ENCODE results near the gene TWF1.

The TWF1 gene

DNA sequence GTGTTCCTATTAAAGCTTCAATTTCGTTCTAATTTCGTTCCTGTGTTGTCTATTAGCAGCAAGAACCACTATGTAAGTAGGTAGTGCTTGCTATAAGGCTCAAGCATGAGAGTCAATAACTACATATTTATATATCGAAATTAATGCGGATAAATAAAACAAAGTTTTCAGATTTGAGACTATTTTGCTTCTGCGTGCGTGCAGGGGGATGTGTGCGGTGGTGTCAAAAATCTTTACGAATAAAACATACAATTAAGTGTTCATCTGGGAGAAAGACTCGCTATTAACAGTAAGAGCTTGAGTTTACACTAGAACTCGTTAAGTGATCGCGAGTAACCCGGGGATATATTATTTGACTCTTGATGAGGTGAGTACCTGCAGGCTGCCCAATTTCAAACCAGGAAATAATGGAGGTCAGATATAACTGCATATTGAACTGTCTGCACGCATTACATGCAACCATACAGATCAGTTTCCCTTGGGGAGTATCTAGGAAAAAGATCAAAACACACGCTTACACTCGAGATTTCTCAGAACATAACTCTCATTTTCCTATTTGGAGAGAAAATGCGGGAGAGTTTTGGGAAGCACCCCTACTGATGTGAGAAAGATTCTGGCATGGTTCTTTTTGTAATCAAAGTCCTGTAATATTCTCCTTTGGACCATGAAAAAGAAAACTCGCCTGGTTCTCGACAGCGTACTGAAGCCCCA is 813 bp downstream of the TWF1 start:
- TF ChIP-seq, protein P1, sequence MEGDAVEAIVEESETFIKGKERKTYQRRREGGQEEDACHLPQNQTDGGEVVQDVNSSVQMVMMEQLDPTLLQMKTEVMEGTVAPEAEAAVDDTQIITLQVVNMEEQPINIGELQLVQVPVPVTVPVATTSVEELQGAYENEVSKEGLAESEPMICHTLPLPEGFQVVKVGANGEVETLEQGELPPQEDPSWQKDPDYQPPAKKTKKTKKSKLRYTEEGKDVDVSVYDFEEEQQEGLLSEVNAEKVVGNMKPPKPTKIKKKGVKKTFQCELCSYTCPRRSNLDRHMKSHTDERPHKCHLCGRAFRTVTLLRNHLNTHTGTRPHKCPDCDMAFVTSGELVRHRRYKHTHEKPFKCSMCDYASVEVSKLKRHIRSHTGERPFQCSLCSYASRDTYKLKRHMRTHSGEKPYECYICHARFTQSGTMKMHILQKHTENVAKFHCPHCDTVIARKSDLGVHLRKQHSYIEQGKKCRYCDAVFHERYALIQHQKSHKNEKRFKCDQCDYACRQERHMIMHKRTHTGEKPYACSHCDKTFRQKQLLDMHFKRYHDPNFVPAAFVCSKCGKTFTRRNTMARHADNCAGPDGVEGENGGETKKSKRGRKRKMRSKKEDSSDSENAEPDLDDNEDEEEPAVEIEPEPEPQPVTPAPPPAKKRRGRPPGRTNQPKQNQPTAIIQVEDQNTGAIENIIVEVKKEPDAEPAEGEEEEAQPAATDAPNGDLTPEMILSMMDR (conservative IDR thresholded peaks at IDR 0.05; ENCODE audit: low read depth, low read length) = no peak
- H3K27ac ChIP-seq = peak overlapping the region; percentile 91
- H2AFZ ChIP-seq (ENCODE audit: low read depth) = peak overlapping the region; percentile 72
- H3K4me2 ChIP-seq = peak overlapping the region; percentile 56
- peak overlapping the region; percentile 96; the same call in 1 of the 2 replicates for H3K9ac ChIP-seq
- H3K36me3 ChIP-seq (ENCODE audit: insufficient read depth) = peaks cover 6% of the 10 kb centered on the region; the same call in 1 of the 2 replicates
- H3K4me1 ChIP-seq (ENCODE audit: low read depth, poor library complexity, severe bottlenecking) = peaks cover 36% of the 10 kb centered on the region
- peaks cover 31% of the 10 kb centered on the region for H3K79me2 ChIP-seq (ENCODE audit: insufficient read depth, low read depth)
- no peak overlapping the region for H3K4me3 ChIP-seq (IDR thresholded peaks at IDR 0.05; ENCODE audit: insufficient read depth, low read depth, low read length)
- H4K20me1 ChIP-seq (ENCODE audit: insufficient read depth) = no peaks in the 10 kb centered on the region
- no peaks in the 10 kb centered on the region for H3K27me3 ChIP-seq (ENCODE audit: insufficient read depth, low read depth)

DNA sequence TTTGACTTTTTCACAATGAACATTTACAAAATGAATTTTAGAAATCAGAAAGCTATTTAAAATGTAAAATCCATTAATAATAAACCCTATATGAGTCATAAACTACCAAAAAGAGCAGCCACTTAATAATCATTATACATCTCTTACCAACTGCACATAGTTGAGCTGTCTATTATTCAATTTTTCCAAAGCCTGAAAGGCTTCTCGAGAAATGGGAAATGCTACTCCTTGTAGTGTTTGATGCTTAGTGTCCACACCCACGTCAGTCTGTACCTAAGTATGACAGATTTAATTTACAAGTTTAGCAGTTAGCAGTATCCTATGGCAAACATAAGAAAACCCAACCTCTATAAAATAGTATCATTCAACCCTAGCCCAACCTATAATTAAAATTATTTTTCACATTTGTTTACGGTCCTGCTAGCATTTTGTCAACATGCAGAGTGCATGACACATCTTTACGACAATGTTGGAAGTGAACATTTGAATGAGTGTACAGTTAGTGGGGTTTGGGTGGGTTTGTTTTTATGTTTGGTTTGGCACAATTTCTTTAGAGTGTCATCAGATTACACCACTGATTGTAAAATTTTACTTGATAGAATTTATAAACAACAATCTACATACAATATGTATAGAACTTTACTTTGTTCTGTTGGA is 8.4 kb downstream of the TWF1 start:
- Histone ChIP-seq H3K27me3 (ENCODE audit: insufficient read depth, low read depth) (no peaks in the 10 kb centered on the region), H3K4me2 (no peak overlapping the region), H3K4me1 (ENCODE audit: low read depth, poor library complexity, severe bottlenecking) (peaks cover 4% of the 10 kb centered on the region), H3K79me2 (ENCODE audit: insufficient read depth, low read depth) (no peaks in the 10 kb centered on the region; the same call in 1 of the 2 replicates), H3K4me3 (IDR thresholded peaks at IDR 0.05; ENCODE audit: insufficient read depth, low read depth, low read length) (no peak overlapping the region), H3K27ac (no peak overlapping the region), H3K9ac (no peak overlapping the region), H2AFZ (ENCODE audit: low read depth) (no peak overlapping the region), H4K20me1 (ENCODE audit: insufficient read depth) (no peaks in the 10 kb centered on the region; the same call in 1 of the 2 replicates), H3K36me3 (ENCODE audit: insufficient read depth) (peaks cover 18% of the 10 kb centered on the region; the same call in 1 of the 2 replicates)
- TF ChIP-seq, protein P1 (conservative IDR thresholded peaks at IDR 0.05; ENCODE audit: low read depth, low read length) = no peak

DNA sequence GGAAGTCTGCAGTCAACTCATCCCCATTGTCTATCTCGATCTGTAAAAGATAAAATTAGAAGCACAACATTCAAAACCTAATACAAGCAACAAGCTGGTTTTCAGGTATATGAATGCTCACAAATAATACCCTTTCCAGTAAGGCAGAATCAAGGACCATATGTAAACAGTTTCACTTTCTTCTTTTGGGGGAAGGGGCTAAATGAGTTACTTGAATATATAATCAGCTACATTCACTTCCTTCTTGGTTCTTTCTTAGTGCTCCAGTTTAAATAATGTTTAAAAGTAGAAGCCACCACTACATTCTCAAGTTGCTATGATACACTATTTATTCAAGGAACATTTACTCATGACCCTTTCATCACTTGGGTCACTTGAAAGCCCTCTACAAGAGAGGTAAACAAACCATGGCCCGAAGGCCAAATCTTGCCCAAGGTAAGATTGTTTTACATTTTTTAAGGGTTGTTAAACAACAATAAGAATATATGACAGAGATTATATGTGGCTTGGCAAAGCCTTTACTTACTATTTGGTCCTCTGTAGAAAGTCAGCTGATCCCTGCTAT is 10.3 kb downstream of the TWF1 start:
- Histone ChIP-seq H3K27ac (no peak overlapping the region), H3K4me1 (ENCODE audit: low read depth, poor library complexity, severe bottlenecking) (peaks cover 4% of the 10 kb centered on the region), H3K79me2 (ENCODE audit: insufficient read depth, low read depth) (no peaks in the 10 kb centered on the region), H4K20me1 (ENCODE audit: insufficient read depth) (no peaks in the 10 kb centered on the region; the same call in 1 of the 2 replicates), H3K9ac (no peak overlapping the region), H3K27me3 (ENCODE audit: insufficient read depth, low read depth) (no peaks in the 10 kb centered on the region), H3K36me3 (ENCODE audit: insufficient read depth) (peaks cover 14% of the 10 kb centered on the region; the same call in 1 of the 2 replicates), H3K4me2 (no peak overlapping the region), H2AFZ (ENCODE audit: low read depth) (no peak overlapping the region), H3K4me3 (IDR thresholded peaks at IDR 0.05; ENCODE audit: insufficient read depth, low read depth, low read length) (no peak overlapping the region)
- TF ChIP-seq, protein P1 (conservative IDR thresholded peaks at IDR 0.05; ENCODE audit: low read depth, low read length) = no peak

DNA sequence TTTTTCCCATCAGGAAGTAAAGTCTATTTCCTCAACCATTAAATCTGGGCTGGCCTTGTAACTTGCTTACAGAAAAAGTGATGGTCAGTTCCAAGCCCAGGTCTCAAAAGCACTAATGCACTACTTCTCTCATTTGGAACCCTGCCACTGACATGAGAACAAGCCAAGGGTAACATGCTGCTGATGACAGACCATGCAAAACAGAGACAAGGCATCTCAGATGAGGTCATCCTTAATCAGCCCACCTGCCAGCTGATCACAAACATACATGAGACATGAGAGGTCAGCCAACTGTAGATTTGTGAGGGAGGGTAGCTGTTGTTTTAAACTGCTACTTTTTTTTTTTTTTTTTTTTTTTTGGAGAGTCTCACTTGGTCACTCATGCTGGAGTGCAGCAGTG is 16.2 kb downstream of the TWF1 start:
- Histone ChIP-seq H3K4me3 (IDR thresholded peaks at IDR 0.05; ENCODE audit: insufficient read depth, low read depth, low read length) (no peak overlapping the region), H4K20me1 (ENCODE audit: insufficient read depth) (no peaks in the 10 kb centered on the region), H3K9ac (no peak overlapping the region), H3K27ac (no peak overlapping the region), H3K27me3 (ENCODE audit: insufficient read depth, low read depth) (no peaks in the 10 kb centered on the region), H3K36me3 (ENCODE audit: insufficient read depth) (no peaks in the 10 kb centered on the region), H3K79me2 (ENCODE audit: insufficient read depth, low read depth) (no peaks in the 10 kb centered on the region), H3K4me2 (no peak overlapping the region), H2AFZ (ENCODE audit: low read depth) (no peak overlapping the region), H3K4me1 (ENCODE audit: low read depth, poor library complexity, severe bottlenecking) (peaks cover 8% of the 10 kb centered on the region)
- TF ChIP-seq, protein P1 (conservative IDR thresholded peaks at IDR 0.05; ENCODE audit: low read depth, low read length) = no peak

Measured in KMS-11 (cell line).